Mucosa of rectum (tissue), 2 donors: ENCODE data around the gene MIOX.

Source experiments
- H3K27ac ChIP-seq, 2 donors: one replicate each; pipeline ENCODE4 v1.7.0; 2013; ENCODE audit warnings: inconsistent platforms in 2 of 2, low read depth in 2 of 2, low read length in 2 of 2
- H3K27me3 ChIP-seq, 2 donors: one replicate each; pipeline ENCODE4 v1.7.0; 2013; ENCODE audit warnings: low read length in 2 of 2; ENCODE audit not compliant: control insufficient read depth in 2 of 2, insufficient read depth in 2 of 2
- H3K36me3 ChIP-seq, 2 donors: one replicate each; pipeline ENCODE4 v1.7.0; 2013; ENCODE audit warnings: low read length in 2 of 2; ENCODE audit not compliant: control insufficient read depth in 2 of 2, insufficient read depth in 2 of 2
- H3K4me1 ChIP-seq, 2 donors: one replicate each; pipeline ENCODE4 v1.7.0; 2013; ENCODE audit warnings: low read length in 2 of 2, mild to moderate bottlenecking in 1 of 2; ENCODE audit not compliant: control insufficient read depth in 2 of 2, insufficient read depth in 2 of 2
- H3K4me3 ChIP-seq, 2 donors: one replicate each; pipeline ENCODE4 v1.7.0; 2013; ENCODE audit warnings: low read length in 2 of 2
- H3K9ac ChIP-seq, 2 donors: one replicate each; pipeline ENCODE4 v1.7.0; 2013; ENCODE audit warnings: low read length in 2 of 2, low read depth in 1 of 2, mild to moderate bottlenecking in 1 of 2
- H3K9me3 ChIP-seq, 2 donors: one replicate each; pipeline ENCODE4 v1.7.0; 2013; ENCODE audit warnings: low read length in 2 of 2; ENCODE audit not compliant: control insufficient read depth in 2 of 2
- donor health status: healthy.
- donor health status: Normal muscosa, but diverticular disease.

Gene MIOX

GRCh38 chr22:50486561-50487289, at the start of gene MIOX:
TSS of gene MIOX (plus strand) at chr22:50486859. CDS start at chr22:50486898, 39 bp downstream.
- H3K9ac ChIP-seq: no peak within 1 kb of the TSS
- no peak within 1 kb of the TSS for H3K4me3 ChIP-seq
- H3K27me3 ChIP-seq: peaks cover 0 to 1% of the 10 kb centered on the region in 2 donors
- H3K9me3 ChIP-seq: no peaks in the 10 kb centered on the region
- no peak within 1 kb of the TSS for H3K27ac ChIP-seq
- no peaks in the 10 kb centered on the region for H3K36me3 ChIP-seq
- peaks cover 9 to 17% of the 10 kb centered on the region in 2 donors for H3K4me1 ChIP-seq

GRCh38 chr22:50437511-50438304, 49.0 kb upstream of the MIOX start:
- Histone ChIP-seq H3K4me3 (no peak overlapping the region), H3K4me1 (no peaks in the 10 kb centered on the region), H3K9me3 (no peaks in the 10 kb centered on the region), H3K27ac (no peak overlapping the region), H3K9ac (no peak overlapping the region), H3K36me3 (peaks cover 44 to 46% of the 10 kb centered on the region in 2 donors), H3K27me3 (no peaks in the 10 kb centered on the region)

GRCh38 chr22:50438305-50439275, 48.1 kb upstream of the MIOX start:
- Histone ChIP-seq H3K4me1 (no peaks in the 10 kb centered on the region), H3K9me3 (no peaks in the 10 kb centered on the region), H3K36me3 (peaks cover 42 to 44% of the 10 kb centered on the region in 2 donors), H3K27me3 (no peaks in the 10 kb centered on the region), H3K4me3 (no peak overlapping the region), H3K27ac (no peak overlapping the region), H3K9ac (no peak overlapping the region)

- H3K27me3 ChIP-seq: no peaks in the 10 kb centered on the region
- no peak overlapping the region for H3K4me3 ChIP-seq
- no peak overlapping the region for H3K9ac ChIP-seq
- peaks cover 42 to 44% of the 10 kb centered on the region in 2 donors for H3K36me3 ChIP-seq
- H3K27ac ChIP-seq: no peak overlapping the region
- H3K4me1 ChIP-seq: no peaks in the 10 kb centered on the region
- H3K9me3 ChIP-seq: no peaks in the 10 kb centered on the region
Observed at GRCh38 chr22:50439314-50439870, 47.3 kb upstream of the MIOX start.

- no peak overlapping the region for H3K27ac ChIP-seq
- H3K9me3 ChIP-seq: no peaks in the 10 kb centered on the region
- H3K4me1 ChIP-seq: no peaks in the 10 kb centered on the region
- H3K4me3 ChIP-seq: no peak overlapping the region
- H3K27me3 ChIP-seq: no peaks in the 10 kb centered on the region
- peaks cover 40 to 44% of the 10 kb centered on the region in 2 donors for H3K36me3 ChIP-seq
- no peak overlapping the region for H3K9ac ChIP-seq
Observed at GRCh38 chr22:50439871-50440331, 46.8 kb upstream of the MIOX start.

- Histone ChIP-seq H3K27ac (no peak overlapping the region), H3K36me3 (peaks cover 39 to 40% of the 10 kb centered on the region in 2 donors), H3K9me3 (no peaks in the 10 kb centered on the region), H3K27me3 (no peaks in the 10 kb centered on the region), H3K4me1 (no peaks in the 10 kb centered on the region), H3K4me3 (no peak overlapping the region), H3K9ac (no peak overlapping the region)
Observed at GRCh38 chr22:50440544-50441249, 46.0 kb upstream of the MIOX start.

GRCh38 chr22:50441428-50441993, 45.1 kb upstream of the MIOX start:
- H3K36me3 ChIP-seq: peaks cover 34 to 42% of the 10 kb centered on the region in 2 donors
- no peaks in the 10 kb centered on the region for H3K27me3 ChIP-seq
- no peak overlapping the region for H3K9ac ChIP-seq
- no peak overlapping the region for H3K4me3 ChIP-seq
- H3K4me1 ChIP-seq: no peaks in the 10 kb centered on the region
- no peaks in the 10 kb centered on the region for H3K9me3 ChIP-seq
- H3K27ac ChIP-seq: no peak overlapping the region

GRCh38 chr22:50443197-50443596, 43.5 kb upstream of the MIOX start:
- H3K9ac ChIP-seq: no peak overlapping the region
- H3K27me3 ChIP-seq: no peaks in the 10 kb centered on the region
- H3K9me3 ChIP-seq: no peaks in the 10 kb centered on the region
- H3K4me3 ChIP-seq: no peak overlapping the region
- peaks cover 41 to 43% of the 10 kb centered on the region in 2 donors for H3K36me3 ChIP-seq
- no peak overlapping the region for H3K27ac ChIP-seq
- H3K4me1 ChIP-seq: no peaks in the 10 kb centered on the region
